ENCODE data around the gene PYY. TPM values are rescaled to one million over a fixed set of nuclear protein-coding genes. Genes with fewer than 3 reads are reported as not detected.

The PYY gene
- total RNA-seq, 1 donor from 2014 or later = not detected

GRCh38 chr17:43956222-43956621, 2.5 kb upstream of the PYY start:
- Histone ChIP-seq H3K9me3 (replicated peaks) (no peaks in the 10 kb centered on the region), H3K36me3 (no peaks in the 10 kb centered on the region), H3K4me1 (peaks cover 11% of the 10 kb centered on the region), H3K4me3 (no peak overlapping the region), H3K27me3 (ENCODE audit: low read depth) (peaks cover 91% of the 10 kb centered on the region), H3K27ac (replicated peaks) (no peak overlapping the region)
- intact Hi-C loops (cut with micrococcal nuclease) = no loop called here
- no peak for DNase-seq
- TF ChIP-seq CTCF (IDR thresholded peaks at IDR 0.05; ENCODE audit: borderline replicate concordance) = no peak

GRCh38 chr17:43952724-43953666, 745 bp downstream of the PYY start:
- Histone ChIP-seq H3K27ac (replicated peaks) (no peak overlapping the region), H3K4me3 (peak overlapping the region; percentile 25), H3K27me3 (ENCODE audit: low read depth) (peaks cover 96% of the 10 kb centered on the region), H3K9me3 (replicated peaks) (no peaks in the 10 kb centered on the region), H3K4me1 (peaks cover 11% of the 10 kb centered on the region), H3K36me3 (no peaks in the 10 kb centered on the region)
- intact Hi-C loops (cut with micrococcal nuclease) = no loop called here
- no peak for DNase-seq
- no peak for TF ChIP-seq CTCF (IDR thresholded peaks at IDR 0.05; ENCODE audit: borderline replicate concordance)

GRCh38 chr17:43952351-43952723, 1.4 kb downstream of the PYY start:
- H3K9me3 ChIP-seq (replicated peaks) = no peaks in the 10 kb centered on the region
- intact Hi-C loops (cut with micrococcal nuclease) = no loop called here
- peak overlapping the region; percentile 25 for H3K4me3 ChIP-seq
- peaks cover 11% of the 10 kb centered on the region for H3K4me1 ChIP-seq
- no peak for TF ChIP-seq CTCF (IDR thresholded peaks at IDR 0.05; ENCODE audit: borderline replicate concordance)
- H3K27me3 ChIP-seq (ENCODE audit: low read depth) = peaks cover 97% of the 10 kb centered on the region
- no peaks in the 10 kb centered on the region for H3K36me3 ChIP-seq
- DNase-seq = no peak
- H3K27ac ChIP-seq (replicated peaks) = no peak overlapping the region

GRCh38 chr17:43951750-43952149, 2.0 kb downstream of the PYY start:
- DNase-seq = no peak
- TF ChIP-seq CTCF (IDR thresholded peaks at IDR 0.05; ENCODE audit: borderline replicate concordance) = no peak
- H3K4me1 ChIP-seq = peaks cover 11% of the 10 kb centered on the region
- no peak overlapping the region for H3K27ac ChIP-seq (replicated peaks)
- H3K27me3 ChIP-seq (ENCODE audit: low read depth) = peaks cover 99% of the 10 kb centered on the region
- H3K9me3 ChIP-seq (replicated peaks) = no peaks in the 10 kb centered on the region
- no peaks in the 10 kb centered on the region for H3K36me3 ChIP-seq
- intact Hi-C loops (cut with micrococcal nuclease) = no loop called here
- no peak overlapping the region for H3K4me3 ChIP-seq

GRCh38 chr17:43950554-43950953, 3.2 kb downstream of the PYY start:
- H3K27me3 ChIP-seq (ENCODE audit: low read depth) = peaks cover 100% of the 10 kb centered on the region
- TF ChIP-seq CTCF (IDR thresholded peaks at IDR 0.05; ENCODE audit: borderline replicate concordance) = no peak
- H3K27ac ChIP-seq (replicated peaks) = no peak overlapping the region
- no peak overlapping the region for H3K4me3 ChIP-seq
- peaks cover 11% of the 10 kb centered on the region for H3K4me1 ChIP-seq
- DNase-seq = no peak
- no peaks in the 10 kb centered on the region for H3K9me3 ChIP-seq (replicated peaks)
- H3K36me3 ChIP-seq = no peaks in the 10 kb centered on the region
- intact Hi-C loops (cut with micrococcal nuclease) = no loop called here

All from left ventricle myocardium inferior (tissue), 1 donor.